ENCODE data around the gene NRARP. TPM values are rescaled to one million over a fixed set of nuclear protein-coding genes. Genes with fewer than 3 reads are reported as not detected.

Gene NRARP
- total and polyA plus RNA-seq, 2 of the 13 experiments (the other 11 are each of a cell fraction or from before 2014, with no cell fraction given) = 0.22 to 0.46 TPM

GRCh38 chr9:137286975-137287383 is 15.1 kb downstream of the NRARP start (continued):
- TF ChIP-seq ZHX1 (CRISPR knock-in tag; IDR thresholded peaks at IDR 0.05; ENCODE audit: low read depth) = no peak
- no peak for TF ChIP-seq ZNF30 (CRISPR knock-in tag; IDR thresholded peaks at IDR 0.05)
- no peak for TF ChIP-seq TRIM24 (CRISPR knock-in tag; IDR thresholded peaks at IDR 0.05)
- no peak for TF ChIP-seq RERE (CRISPR knock-in tag; IDR thresholded peaks at IDR 0.05; ENCODE audit: low read depth)
- TF ChIP-seq IRF2 (CRISPR knock-in tag; IDR thresholded peaks at IDR 0.05) = peak; percentile 29; the same call in 1 of the 2 replicates
- peak; percentile 45 for TF ChIP-seq XRCC5 (optimal IDR thresholded peaks at IDR 0.05; ENCODE audit: low read length)
- TF ChIP-seq ZNF572 (CRISPR knock-in tag; IDR thresholded peaks at IDR 0.05) = no peak
- no peak for TF ChIP-seq ZNF574 (CRISPR knock-in tag; IDR thresholded peaks at IDR 0.05)
- no peak for TF ChIP-seq ZNF660 (CRISPR knock-in tag; IDR thresholded peaks at IDR 0.05; ENCODE audit: borderline replicate concordance, low read depth)
- peak; percentile 81; the same call in 1 of the 2 replicates for TF ChIP-seq MYC (CRISPR knock-in tag; IDR thresholded peaks at IDR 0.05; ENCODE audit: borderline replicate concordance)
- TF ChIP-seq BRD4 (CRISPR knock-in tag; IDR thresholded peaks at IDR 0.05) = no peak
- TF ChIP-seq PATZ1 (CRISPR knock-in tag; IDR thresholded peaks at IDR 0.05) = 0 out of 2 replicates have a peak, but pooled peaks have one; percentile 30
- TF ChIP-seq SIX1 (CRISPR knock-in tag; IDR thresholded peaks at IDR 0.05; ENCODE audit: borderline replicate concordance) = no peak
- TF ChIP-seq KAT8 (CRISPR knock-in tag; IDR thresholded peaks at IDR 0.05) = no peak
- TF ChIP-seq SMC3 (IDR thresholded peaks at IDR 0.05; ENCODE audit: low read length) = peak; percentile 59
- no peak for TF ChIP-seq ZNF569 (CRISPR knock-in tag; IDR thresholded peaks at IDR 0.05; ENCODE audit: borderline replicate concordance)
- no peak for TF ChIP-seq ATF5 (CRISPR knock-in tag; IDR thresholded peaks at IDR 0.05; ENCODE audit: low read depth)
